ENCODE measurements around the gene HUWE1.

Gene HUWE1

GRCh38 chrX:53688300-53688699, 1.8 kb upstream of the HUWE1 start:
- no peak for DNase-seq (ENCODE audit: low spot score)

- DNase-seq (ENCODE audit: low spot score) = no peak
Observed at GRCh38 chrX:53685711-53686110, 808 bp downstream of the HUWE1 start.

- DNase-seq (ENCODE audit: low spot score) = no peak
Observed at GRCh38 chrX:53684415-53685192, 1.9 kb downstream of the HUWE1 start.

- peak; percentile 79 for DNase-seq (ENCODE audit: low spot score)
Observed at GRCh38 chrX:53683556-53684414, 2.7 kb downstream of the HUWE1 start.

GRCh38 chrX:53682885-53683555, 3.5 kb downstream of the HUWE1 start:
- peak; percentile 39 for DNase-seq (ENCODE audit: low spot score)

GRCh38 chrX:53681661-53682060, 4.9 kb downstream of the HUWE1 start:
- DNase-seq (ENCODE audit: low spot score) = no peak

GRCh38 chrX:53678667-53679066, 7.9 kb downstream of the HUWE1 start:
- peak; percentile 21 for DNase-seq (ENCODE audit: low spot score)

- no peak for DNase-seq (ENCODE audit: low spot score)
Observed at GRCh38 chrX:53677286-53677685, 9.2 kb downstream of the HUWE1 start.

GRCh38 chrX:53674581-53674980, 11.9 kb downstream of the HUWE1 start:
- DNase-seq (ENCODE audit: low spot score) = no peak

- no peak for DNase-seq (ENCODE audit: low spot score)
Observed at GRCh38 chrX:53669258-53669657, 17.3 kb downstream of the HUWE1 start.

GRCh38 chrX:53666171-53666570, 20.3 kb downstream of the HUWE1 start:
- no peak for DNase-seq (ENCODE audit: low spot score)

- no peak for DNase-seq (ENCODE audit: low spot score)
Observed at GRCh38 chrX:53660004-53660403, 26.5 kb downstream of the HUWE1 start.

- no peak for DNase-seq (ENCODE audit: low spot score)
Observed at GRCh38 chrX:53659039-53659438, 27.5 kb downstream of the HUWE1 start.

GRCh38 chrX:53656845-53657244, 29.7 kb downstream of the HUWE1 start:
- no peak for DNase-seq (ENCODE audit: low spot score)

- DNase-seq (ENCODE audit: low spot score) = no peak
Observed at GRCh38 chrX:53654376-53654775, 32.1 kb downstream of the HUWE1 start.

GRCh38 chrX:53644751-53645150, 41.8 kb downstream of the HUWE1 start:
- no peak for DNase-seq (ENCODE audit: low spot score)

- no peak for DNase-seq (ENCODE audit: low spot score)
Observed at GRCh38 chrX:53642337-53642736, 44.2 kb downstream of the HUWE1 start.

GRCh38 chrX:53639257-53639656, 47.3 kb downstream of the HUWE1 start:
- DNase-seq (ENCODE audit: low spot score) = no peak

GRCh38 chrX:53637479-53637878, 49.0 kb downstream of the HUWE1 start:
- DNase-seq (ENCODE audit: low spot score) = no peak

- DNase-seq (ENCODE audit: low spot score) = no peak
Observed at GRCh38 chrX:53631156-53631555, 55.4 kb downstream of the HUWE1 start.

GRCh38 chrX:53630261-53630660, 56.3 kb downstream of the HUWE1 start:
- DNase-seq (ENCODE audit: low spot score) = no peak

- no peak for DNase-seq (ENCODE audit: low spot score)
Observed at GRCh38 chrX:53622431-53622830, 64.1 kb downstream of the HUWE1 start.
